Activated T-cell treated with anti-CD3 and anti-CD28 coated beads, Interleukin-2, amount 50 U/mL, for 72 hours (primary cell): Measurements from ENCODE around the gene CSNK1A1. TPM values are rescaled to one million over a fixed set of nuclear protein-coding genes. Genes with fewer than 3 reads are reported as not detected.
A peak's percentile ranks its signal among the peaks of the same experiment; 100 is the strongest.

ENCODE experiments used
- ATAC-seq, 2 donors: fragments of 150-1000 bp; cut with Tn5 transposase; replicated peaks in 1 of 2; 2 replicates each; pipeline ENCODE4 v1.10.0; 2021; ENCODE audit warnings: moderate library complexity in 2 of 2, mild to moderate bottlenecking in 1 of 2
- DNase-seq, 2 donors: peaks; one replicate each; pipeline ENCODE4 v3.0.0; 2021 to 2022; ENCODE audit warnings: mixed read lengths in 1 of 2
- H3K27ac Mint-ChIP-seq: one replicate; pipeline ENCODE4 v1.8.0; 2022; ENCODE audit warnings: mild to moderate bottlenecking, moderate library complexity, mixed read lengths
- H3K27me3 Mint-ChIP-seq: one replicate; pipeline ENCODE4 v1.8.0; 2022; ENCODE audit warnings: low read depth, mixed read lengths
- H3K36me3 Mint-ChIP-seq, 2 donors: one replicate each; pipeline ENCODE4 v1.8.0; 2022; ENCODE audit warnings: mixed read lengths in 2 of 2, mild to moderate bottlenecking in 1 of 2; ENCODE audit not compliant: insufficient read depth in 2 of 2
- H3K4me1 Mint-ChIP-seq: one replicate; pipeline ENCODE4 v1.8.0; 2022; ENCODE audit warnings: low read depth, mixed read lengths
- H3K4me3 Mint-ChIP-seq, 2 donors: one replicate each; pipeline ENCODE4 v1.8.0; 2022; ENCODE audit warnings: mild to moderate bottlenecking in 2 of 2, mixed read lengths in 2 of 2, moderate library complexity in 2 of 2
- H3K9me3 Mint-ChIP-seq, 2 donors: one replicate each; pipeline ENCODE4 v1.8.0; 2022; ENCODE audit warnings: mixed read lengths in 2 of 2
- total RNA-seq, 2 donors: library from RNA; stranded (reverse); gene quantifications; one replicate each; pipeline ENCODE4 v1.2.3, GENCODE V29; 2022

The CSNK1A1 gene
- total RNA-seq, 2 donors from 2014 or later: 176 to 209 TPM

- H3K4me1 Mint-ChIP-seq: no peaks in the 10 kb centered on the region
- no peak overlapping the region for H3K27ac Mint-ChIP-seq
Measured at GRCh38 chr5:149489605-149490037, 61.6 kb downstream of the CSNK1A1 start.

GRCh38 chr5:149488645-149489306 is 62.5 kb downstream of the CSNK1A1 start:
- no peak for DNase-seq
- no peak for ATAC-seq
- Mint-ChIP-seq H3K9me3 (no peaks in the 10 kb centered on the region), H3K27me3 (no peaks in the 10 kb centered on the region), H3K36me3 (peaks cover 0 to 4% of the 10 kb centered on the region in 2 donors), H3K27ac (peak overlapping the region; percentile 18), H3K4me1 (no peaks in the 10 kb centered on the region), H3K4me3 (no peak overlapping the region)

More at GRCh38 chr5:149489605-149490037, 61.6 kb downstream of the CSNK1A1 start:
- H3K36me3 Mint-ChIP-seq: peaks cover 0 to 8% of the 10 kb centered on the region in 2 donors
- ATAC-seq (no peak), DNase-seq (no peak)
- H3K4me3 Mint-ChIP-seq: no peak overlapping the region
- H3K9me3 Mint-ChIP-seq: no peaks in the 10 kb centered on the region
- H3K27me3 Mint-ChIP-seq: no peaks in the 10 kb centered on the region

GRCh38 chr5:149487672-149488071 is 63.6 kb downstream of the CSNK1A1 start:
- Mint-ChIP-seq H3K36me3 (no peaks in the 10 kb centered on the region), H3K4me3 (no peak overlapping the region), H3K27ac (peak overlapping the region; percentile 77), H3K4me1 (no peaks in the 10 kb centered on the region), H3K27me3 (no peaks in the 10 kb centered on the region), H3K9me3 (no peaks in the 10 kb centered on the region)
- ATAC-seq: no peak
- no peak for DNase-seq

- DNase-seq (no peak), ATAC-seq (no peak)
- Mint-ChIP-seq H3K27me3 (peaks cover 5% of the 10 kb centered on the region), H3K36me3 (no peaks in the 10 kb centered on the region), H3K27ac (peak overlapping the region; percentile 77), H3K4me1 (no peaks in the 10 kb centered on the region), H3K4me3 (no peak overlapping the region), H3K9me3 (no peaks in the 10 kb centered on the region)
Measured at GRCh38 chr5:149486726-149487635, 64.3 kb downstream of the CSNK1A1 start.

GRCh38 chr5:149485655-149486615 is 65.3 kb downstream of the CSNK1A1 start:
- peak; percentile 24 to 29 for ATAC-seq
- Mint-ChIP-seq H3K9me3 (no peaks in the 10 kb centered on the region), H3K27ac (peak overlapping the region; percentile 35), H3K36me3 (no peaks in the 10 kb centered on the region), H3K4me1 (no peaks in the 10 kb centered on the region), H3K4me3 (no peak overlapping the region), H3K27me3 (peaks cover 9% of the 10 kb centered on the region)
- no peak for DNase-seq

GRCh38 chr5:149481485-149481884 is 69.8 kb downstream of the CSNK1A1 start:
- peak overlapping the region; percentile 29 for H3K27ac Mint-ChIP-seq
- DNase-seq (no peak), ATAC-seq (no peak)
- no peaks in the 10 kb centered on the region for H3K4me1 Mint-ChIP-seq
- H3K27me3 Mint-ChIP-seq: peaks cover 9% of the 10 kb centered on the region
- no peaks in the 10 kb centered on the region for H3K36me3 Mint-ChIP-seq
- H3K9me3 Mint-ChIP-seq: no peaks in the 10 kb centered on the region
- H3K4me3 Mint-ChIP-seq: no peak overlapping the region

- H3K4me1 Mint-ChIP-seq: no peaks in the 10 kb centered on the region
- DNase-seq (no peak), ATAC-seq (no peak)
- no peak overlapping the region for H3K27ac Mint-ChIP-seq
- H3K36me3 Mint-ChIP-seq: no peaks in the 10 kb centered on the region
- no peaks in the 10 kb centered on the region for H3K9me3 Mint-ChIP-seq
- H3K4me3 Mint-ChIP-seq: no peak overlapping the region
- peaks cover 9% of the 10 kb centered on the region for H3K27me3 Mint-ChIP-seq
Measured at GRCh38 chr5:149478761-149479160, 72.5 kb downstream of the CSNK1A1 start.

- Mint-ChIP-seq H3K36me3 (no peaks in the 10 kb centered on the region), H3K27me3 (no peaks in the 10 kb centered on the region), H3K4me1 (no peaks in the 10 kb centered on the region), H3K4me3 (no peak overlapping the region), H3K27ac (peak overlapping the region; percentile 80), H3K9me3 (no peaks in the 10 kb centered on the region)
- DNase-seq (no peak), ATAC-seq (no peak)
Measured at GRCh38 chr5:149475777-149476176, 75.5 kb downstream of the CSNK1A1 start.

GRCh38 chr5:149474198-149474597 is 77.0 kb downstream of the CSNK1A1 start:
- Mint-ChIP-seq H3K4me1 (no peaks in the 10 kb centered on the region), H3K27ac (no peak overlapping the region), H3K36me3 (no peaks in the 10 kb centered on the region), H3K4me3 (no peak overlapping the region), H3K9me3 (no peaks in the 10 kb centered on the region), H3K27me3 (no peaks in the 10 kb centered on the region)
- DNase-seq (no peak), ATAC-seq (peak in 1 of 2 donors; percentile 22)

- H3K4me3 Mint-ChIP-seq: no peak overlapping the region
- no peaks in the 10 kb centered on the region for H3K27me3 Mint-ChIP-seq
- H3K27ac Mint-ChIP-seq: no peak overlapping the region
- no peaks in the 10 kb centered on the region for H3K4me1 Mint-ChIP-seq
- DNase-seq: no peak
- ATAC-seq: no peak
- H3K36me3 Mint-ChIP-seq: no peaks in the 10 kb centered on the region
- H3K9me3 Mint-ChIP-seq: no peaks in the 10 kb centered on the region
Measured at GRCh38 chr5:149473441-149473840, 77.8 kb downstream of the CSNK1A1 start.

- Mint-ChIP-seq H3K4me3 (no peak overlapping the region), H3K4me1 (no peaks in the 10 kb centered on the region), H3K27ac (no peak overlapping the region), H3K36me3 (no peaks in the 10 kb centered on the region), H3K9me3 (no peaks in the 10 kb centered on the region), H3K27me3 (no peaks in the 10 kb centered on the region)
- ATAC-seq (no peak), DNase-seq (no peak)
Measured at GRCh38 chr5:149472399-149472798, 78.8 kb downstream of the CSNK1A1 start.

- Mint-ChIP-seq H3K36me3 (no peaks in the 10 kb centered on the region), H3K27ac (no peak overlapping the region), H3K27me3 (no peaks in the 10 kb centered on the region), H3K4me3 (no peak overlapping the region), H3K4me1 (no peaks in the 10 kb centered on the region), H3K9me3 (no peaks in the 10 kb centered on the region)
- DNase-seq (no peak), ATAC-seq (no peak)
Measured at GRCh38 chr5:149471406-149472183, 79.6 kb downstream of the CSNK1A1 start.
